ENCODE results near the gene NCR1.

- TF ChIP-seq CTCF (IDR thresholded peaks at IDR 0.05) (no peak), POLR2AphosphoS5 (IDR thresholded peaks at IDR 0.05) (no peak), POLR2A (IDR thresholded peaks at IDR 0.05) (no peak), EP300 (IDR thresholded peaks at IDR 0.05) (no peak)
Measured at GRCh38 chr19:54905421-54905802, 536 bp upstream of the NCR1 start.
